Lung (tissue), 12 donors: ENCODE measurements around the gene ARHGAP22. TPM values are rescaled to one million over a fixed set of nuclear protein-coding genes. Genes with fewer than 3 reads are reported as not detected.

Experiments used
- ATAC-seq: fragments of 200-7000 bp; cut with Tn5 transposase; one replicate; pipeline ENCODE4 v1.9.1; 2020; ENCODE audit warnings: moderate number of reproducible peaks; ENCODE audit not compliant: insufficient read depth, low FRiP score
- DNase-seq, 3 donors: peaks; one replicate each; pipeline ENCODE4 v3.0.0-alpha.2; 2013 to 2017
- H3K27ac ChIP-seq, 2 donors: one replicate each; pipeline ENCODE4 v1.5.1; 2013; ENCODE audit warnings: mild to moderate bottlenecking in 2 of 2, moderate library complexity in 2 of 2, control low read depth in 1 of 2, inconsistent platforms in 1 of 2, low read depth in 1 of 2, low read length in 1 of 2
- H3K27me3 ChIP-seq, 3 donors: one replicate each; pipeline ENCODE4 v1.5.1; 2013; ENCODE audit warnings: low read length in 2 of 3; ENCODE audit not compliant: control insufficient read depth in 3 of 3, insufficient read depth in 3 of 3
- H3K36me3 ChIP-seq, 4 donors: one replicate each; pipeline ENCODE4 v1.5.1; 2013; ENCODE audit warnings: low read length in 4 of 4, mild to moderate bottlenecking in 1 of 4, moderate library complexity in 1 of 4; ENCODE audit not compliant: control insufficient read depth in 4 of 4, insufficient read depth in 4 of 4
- H3K4me1 ChIP-seq, 5 donors: one replicate each; pipeline ENCODE4 v1.5.1; 2013; ENCODE audit warnings: low read length in 5 of 5, mild to moderate bottlenecking in 2 of 5, moderate library complexity in 1 of 5; ENCODE audit not compliant: control insufficient read depth in 5 of 5, insufficient read depth in 5 of 5
- H3K4me3 ChIP-seq: one replicate; pipeline ENCODE4 v1.5.1; 2013; ENCODE audit warnings: mild to moderate bottlenecking, control low read depth, moderate library complexity
- H3K9ac ChIP-seq, 2 donors: one replicate each; pipeline ENCODE4 v1.5.1; 2013; ENCODE audit warnings: low read length in 2 of 2, control low read depth in 1 of 2; ENCODE audit not compliant: insufficient read depth in 1 of 2
- H3K9me3 ChIP-seq, 4 donors: one replicate each; pipeline ENCODE4 v1.5.1; 2013; ENCODE audit warnings: low read length in 3 of 4, mild to moderate bottlenecking in 1 of 4, moderate library complexity in 1 of 4; ENCODE audit not compliant: control insufficient read depth in 4 of 4, insufficient read depth in 3 of 4
- WGBS, 2 donors: extraction: QIAGEN DNeasy Blood & Tissue Kit; methylation state at CpG; one replicate each; pipeline ENCODE4 v1.1.7; 2013; 5-methylcytosine and 5-hydroxymethylcytosine counted together
- polyA plus RNA-seq, 2 donors: library from polyadenylated mRNA; stranded (reverse); fragments of 200-250 nt; gene quantifications; one replicate each; pipeline ENCODE4 v1.2.1, GENCODE V29; 2013
- total RNA-seq, 2 donors: library from RNA; depleted of rRNA in 1 of 2; stranded (reverse); fragments of >200 nt in 1 of 2; gene quantifications; one replicate each; pipeline ENCODE4 v1.2.1, GENCODE V29; 2014 to 2021
- TF ChIP-seq, protein P1 (sequence below): IDR thresholded peaks from 2 replicates; pipeline ENCODE4 v1.5.1; 2012; ENCODE audit warnings: mild to moderate bottlenecking; ENCODE audit errors: control extremely low read depth, extremely low read depth
- donor health status: control.
- donor health status: control.
- donor health status: Bipolar disorder and iron deficiency.
- donor health status: healthy.
- donor health status: DM: yes; HTN: yes; CAD: no.

ARHGAP22 gene
- total and polyA plus RNA-seq, 4 donors, result 3.2 to 6.9 (median 4.1) TPM

DNA sequence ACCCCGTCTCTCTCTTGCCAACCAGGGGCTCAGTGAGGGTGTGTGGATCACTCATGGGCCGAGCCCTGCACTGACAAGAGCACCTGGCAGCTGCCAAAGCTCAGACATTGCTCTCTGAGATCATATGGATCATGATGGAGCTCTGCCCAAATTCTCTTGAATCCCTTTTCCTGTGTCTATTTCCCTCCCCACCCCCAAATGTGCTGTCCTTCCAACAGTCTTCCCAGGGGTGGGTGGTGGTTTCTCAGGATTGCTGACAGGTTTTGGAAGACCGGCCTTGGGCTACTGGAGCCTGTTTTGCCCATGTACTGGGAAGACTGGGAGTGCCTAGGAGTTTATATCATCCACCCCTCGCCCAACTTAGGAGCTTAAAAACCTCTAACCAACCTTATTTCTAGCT is 10.5 kb downstream of the ARHGAP22 start:
- ATAC-seq (no peak), DNase-seq (no peak)
- H3K4me3 ChIP-seq, result no peak overlapping the region
- H3K27me3 ChIP-seq, result no peaks in the 10 kb centered on the region
- H3K9ac ChIP-seq, result no peak overlapping the region
- no peaks in the 10 kb centered on the region for H3K4me1 ChIP-seq
- no peak overlapping the region for H3K27ac ChIP-seq
- no peaks in the 10 kb centered on the region for H3K9me3 ChIP-seq
- no peaks in the 10 kb centered on the region for H3K36me3 ChIP-seq
- WGBS, 2 donors, result 82 to 91% methylated on average over 4 of the region's 4 CpGs
- TF ChIP-seq, protein P1, sequence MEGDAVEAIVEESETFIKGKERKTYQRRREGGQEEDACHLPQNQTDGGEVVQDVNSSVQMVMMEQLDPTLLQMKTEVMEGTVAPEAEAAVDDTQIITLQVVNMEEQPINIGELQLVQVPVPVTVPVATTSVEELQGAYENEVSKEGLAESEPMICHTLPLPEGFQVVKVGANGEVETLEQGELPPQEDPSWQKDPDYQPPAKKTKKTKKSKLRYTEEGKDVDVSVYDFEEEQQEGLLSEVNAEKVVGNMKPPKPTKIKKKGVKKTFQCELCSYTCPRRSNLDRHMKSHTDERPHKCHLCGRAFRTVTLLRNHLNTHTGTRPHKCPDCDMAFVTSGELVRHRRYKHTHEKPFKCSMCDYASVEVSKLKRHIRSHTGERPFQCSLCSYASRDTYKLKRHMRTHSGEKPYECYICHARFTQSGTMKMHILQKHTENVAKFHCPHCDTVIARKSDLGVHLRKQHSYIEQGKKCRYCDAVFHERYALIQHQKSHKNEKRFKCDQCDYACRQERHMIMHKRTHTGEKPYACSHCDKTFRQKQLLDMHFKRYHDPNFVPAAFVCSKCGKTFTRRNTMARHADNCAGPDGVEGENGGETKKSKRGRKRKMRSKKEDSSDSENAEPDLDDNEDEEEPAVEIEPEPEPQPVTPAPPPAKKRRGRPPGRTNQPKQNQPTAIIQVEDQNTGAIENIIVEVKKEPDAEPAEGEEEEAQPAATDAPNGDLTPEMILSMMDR, result no peak

DNA sequence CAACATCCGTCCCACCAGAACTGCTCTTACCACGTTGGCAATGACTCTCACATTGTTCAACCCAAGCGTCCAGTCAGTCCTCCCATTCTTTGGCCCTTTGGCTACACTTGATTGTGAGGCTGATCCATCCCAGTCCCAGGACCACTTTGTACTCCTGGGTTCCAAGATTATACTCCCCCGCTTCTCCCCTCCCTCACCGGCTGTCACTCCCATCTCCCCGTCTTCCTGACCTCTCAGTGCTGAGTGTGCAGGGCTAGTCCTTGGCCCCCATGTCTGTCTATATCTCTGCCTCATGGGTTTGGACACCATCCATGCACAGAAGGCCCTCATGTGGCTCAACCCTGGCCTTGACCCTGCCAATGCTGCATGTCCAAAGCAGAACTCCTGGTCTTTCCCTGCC is 12.5 kb downstream of the ARHGAP22 start:
- H3K9ac ChIP-seq, result no peak overlapping the region
- no peaks in the 10 kb centered on the region for H3K9me3 ChIP-seq
- WGBS, 2 donors, result 86 to 93% methylated on average over 6 of the region's 6 CpGs
- no peak overlapping the region for H3K4me3 ChIP-seq
- TF ChIP-seq, protein P1, result no peak
- H3K4me1 ChIP-seq, result no peaks in the 10 kb centered on the region
- H3K36me3 ChIP-seq, result no peaks in the 10 kb centered on the region
- no peak for DNase-seq
- no peak for ATAC-seq
- no peaks in the 10 kb centered on the region for H3K27me3 ChIP-seq
- H3K27ac ChIP-seq, result no peak overlapping the region

DNA sequence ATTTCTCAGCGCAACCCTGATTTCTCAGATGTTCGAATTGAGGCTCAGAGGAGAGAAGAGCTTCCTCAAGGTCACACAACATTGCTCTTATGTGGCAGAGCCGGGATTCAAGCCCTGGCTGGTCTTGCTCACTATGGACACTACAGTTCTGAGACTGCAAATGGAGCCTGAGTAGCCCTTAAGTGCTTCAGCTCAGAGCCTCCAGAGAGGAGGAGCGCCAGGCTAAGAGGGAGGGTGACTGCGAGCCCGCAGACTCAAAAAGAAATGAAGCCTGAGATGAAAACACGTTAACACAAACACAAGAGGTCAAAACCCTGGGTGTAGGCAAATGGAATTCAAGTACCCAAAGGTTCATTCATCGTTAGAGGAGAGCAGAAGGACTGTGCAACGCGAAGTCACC is 13.9 kb downstream of the ARHGAP22 start:
- WGBS, 2 donors, result 69 to 84% methylated on average over 10 of the region's 10 CpGs
- H3K27me3 ChIP-seq, result no peaks in the 10 kb centered on the region
- H3K9me3 ChIP-seq, result peaks cover 0 to 2% (median 0%) of the 10 kb centered on the region in 4 donors
- H3K36me3 ChIP-seq, result no peaks in the 10 kb centered on the region
- H3K9ac ChIP-seq, result no peak overlapping the region
- ATAC-seq, result no peak
- H3K27ac ChIP-seq, result no peak overlapping the region
- DNase-seq, result peak in 2 of 3 donors; percentile 6 to 25
- no peak overlapping the region for H3K4me3 ChIP-seq
- TF ChIP-seq, protein P1, result no peak
- no peaks in the 10 kb centered on the region for H3K4me1 ChIP-seq

DNA sequence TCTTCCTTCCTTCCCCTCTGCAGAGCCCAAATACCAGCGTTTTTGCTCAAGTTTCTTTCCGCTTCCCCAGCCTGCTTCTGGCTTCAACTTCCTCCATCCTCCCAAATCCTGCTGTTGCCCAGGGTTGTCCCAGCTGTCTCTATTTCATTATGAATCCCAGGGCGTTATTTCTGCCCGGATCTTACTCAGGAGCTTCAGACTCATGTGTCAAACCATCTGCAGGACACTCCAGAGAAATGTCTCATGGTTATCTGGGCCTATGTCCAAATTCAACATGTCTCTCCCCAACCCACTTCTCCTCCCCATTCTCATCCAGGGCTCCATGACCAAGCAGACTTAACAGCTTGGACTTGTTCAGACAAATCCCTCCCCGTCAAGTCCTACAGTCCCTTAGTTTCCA is 15.6 kb downstream of the ARHGAP22 start:
- Histone ChIP-seq H3K9me3 (peaks cover 0 to 12% (median 4%) of the 10 kb centered on the region in 4 donors), H3K36me3 (no peaks in the 10 kb centered on the region), H3K27me3 (no peaks in the 10 kb centered on the region), H3K4me1 (no peaks in the 10 kb centered on the region), H3K4me3 (no peak overlapping the region), H3K9ac (no peak overlapping the region), H3K27ac (no peak overlapping the region)
- DNase-seq (peak in 2 of 3 donors; percentile 12 to 38), ATAC-seq (no peak)
- WGBS, 2 donors, result 63 to 74% methylated on average over 5 of the region's 5 CpGs
- TF ChIP-seq, protein P1, result no peak
